PC-9 (cell line): Measurements from ENCODE around the gene PCDHB8. TPM values are rescaled to one million over a fixed set of nuclear protein-coding genes. Genes with fewer than 3 reads are reported as not detected.
"Not testable (repeated sequence)": the region's sequence is repeated elsewhere in the genome, so short reads cannot be mapped to it uniquely, and the experiment has no call there.

Source experiments
- BruUV-seq: library from RNA; stranded (reverse); fragments of 400-500 nt; replicated peaks from 2 replicates; lab custom pipeline; 2021; lab: Mats Ljungman, UMichigan
- CTCF ChIA-PET: fragments of 300-600 bp; sonication (Branson Sonifier 250); formaldehyde crosslinking; loops from one replicate; lab custom pipeline; 2022; ENCODE audit warnings: antibody characterized with exemption; lab: Charles Lee
- POLR2A ChIA-PET: fragments of 300-600 bp; sonication (Branson Sonifier 250); formaldehyde crosslinking; loops from one replicate; lab custom pipeline; 2022; ENCODE audit warnings: antibody characterized with exemption; ENCODE audit not compliant: unreplicated experiment; lab: Charles Lee
- DNase-seq, 2 experiments: peaks; one replicate each; pipeline versions ENCODE4 v3.0.0 to v3.0.0-alpha.2; 2015 to 2022; ENCODE audit warnings: mixed read lengths in 1 of 2
- H2AFZ ChIP-seq: fragments of 200-600 bp; sonication (generic); 2 replicates; pipeline ENCODE4 v1.8.1; 2017; ENCODE audit warnings: antibody characterized with exemption
- H3F3A ChIP-seq: fragments of 200-600 bp; sonication (generic); 2 replicates; pipeline ENCODE4 v1.8.1; 2017; ENCODE audit warnings: antibody characterized with exemption, mild to moderate bottlenecking, low read depth; ENCODE audit not compliant: insufficient read depth
- H3K27ac ChIP-seq: fragments of 200-600 bp; sonication (generic); 2 replicates; pipeline ENCODE4 v1.6.1; 2016; ENCODE audit warnings: mixed run types
- H3K27me3 ChIP-seq: fragments of 200-600 bp; sonication (generic); 2 replicates; pipeline ENCODE4 v1.6.1; 2016; ENCODE audit warnings: low read depth, mixed run types; ENCODE audit not compliant: insufficient read depth
- H3K36me3 ChIP-seq: fragments of 200-600 bp; sonication (generic); 2 replicates; pipeline ENCODE4 v1.6.1; 2016; ENCODE audit warnings: low read depth, mixed run types
- H3K4me1 ChIP-seq: fragments of 200-600 bp; sonication (generic); replicated peaks from 2 replicates; pipeline ENCODE4 v1.6.1; 2016; ENCODE audit warnings: mixed run types; ENCODE audit not compliant: insufficient read depth
- H3K4me2 ChIP-seq: fragments of 200-600 bp; sonication (generic); 2 replicates; pipeline ENCODE4 v1.6.1; 2017; ENCODE audit warnings: mixed run types
- H3K4me3 ChIP-seq: fragments of 200-600 bp; sonication (generic); 2 replicates; pipeline ENCODE4 v1.6.1; 2016; ENCODE audit warnings: mixed run types
- H3K79me2 ChIP-seq: fragments of 200-600 bp; sonication (generic); 2 replicates; pipeline ENCODE4 v1.6.1; 2017; ENCODE audit warnings: low read depth, mixed run types
- H3K9me2 ChIP-seq: fragments of 200-600 bp; sonication (generic); 2 replicates; pipeline ENCODE4 v1.8.1; 2017; ENCODE audit warnings: mild to moderate bottlenecking; ENCODE audit not compliant: insufficient read depth
- H3K9me3 ChIP-seq: fragments of 200-600 bp; sonication (generic); 2 replicates; pipeline ENCODE4 v1.8.1; 2016; ENCODE audit warnings: low read depth; ENCODE audit not compliant: insufficient read depth
- H4K20me1 ChIP-seq: fragments of 200-600 bp; sonication (generic); 2 replicates; pipeline ENCODE4 v1.8.1; 2017; ENCODE audit not compliant: insufficient read depth
- CTCF ChIP-seq: fragments of 200-600 bp; sonication (generic); conservative IDR thresholded peaks from 2 replicates; pipeline ENCODE4 v1.6.1; 2017; ENCODE audit warnings: mixed run types, antibody characterized with exemption, mild to moderate bottlenecking, moderate library complexity
- EZH2 ChIP-seq: fragments of 200-600 bp; sonication (generic); IDR thresholded peaks from 2 replicates; pipeline ENCODE4 v1.8.0; 2017; ENCODE audit warnings: antibody characterized with exemption, low read depth
- intact Hi-C: fragments of 100-400 bp; cut with micrococcal nuclease; formaldehyde crosslinking; loops from one replicate; pipeline ENCODE4 v1.10.0; 2022; ENCODE audit not compliant: unreplicated experiment
- total RNA-seq: library from RNA; stranded (reverse); gene quantifications from 2 replicates; pipeline ENCODE4 v1.2.3, GENCODE V29; 2021

The PCDHB8 gene
- total RNA-seq, 1 experiment from 2014 or later, result not detected

GRCh38 chr5:141155540-141156374 lies 21.8 kb upstream of the PCDHB8 start:
- CTCF ChIA-PET, result interaction anchor here (0.5 to 0.6 kb wide), 2 partner anchors 1012 to 1050 kb away, joined by 3 to 7 read pairs; no protein-coding TSS in a partner anchor
- TF ChIP-seq EZH2 (no peak), CTCF (peak; percentile 40; the same call in 1 of the 2 replicates)
- BruUV-seq, result no TSS peak

GRCh38 chr5:141157356-141157755 lies 20.2 kb upstream of the PCDHB8 start:
- H3K9me3 ChIP-seq, DNase-seq, H3K9me2 ChIP-seq, H3K79me2 ChIP-seq, CTCF ChIA-PET, H4K20me1 ChIP-seq, H3K27ac ChIP-seq, H3F3A ChIP-seq, H3K4me1 ChIP-seq, POLR2A ChIA-PET, H3K27me3 ChIP-seq, intact Hi-C loops, H3K4me3 ChIP-seq, H3K36me3 ChIP-seq, BruUV-seq, H3K4me2 ChIP-seq, H2AFZ ChIP-seq: not testable (repeated sequence)

More at GRCh38 chr5:141155540-141156374, 21.8 kb upstream of the PCDHB8 start:
- H4K20me1 ChIP-seq, result no peaks in the 10 kb centered on the region
- no peak for DNase-seq
- H3K27me3 ChIP-seq, result no peaks in the 10 kb centered on the region
- intact Hi-C loops, result no loop called here
- no peaks in the 10 kb centered on the region for H3F3A ChIP-seq
- no peak overlapping the region for H3K4me3 ChIP-seq
- H3K36me3 ChIP-seq, result no peaks in the 10 kb centered on the region
- H3K4me1 ChIP-seq, result no peaks in the 10 kb centered on the region
- H3K27ac ChIP-seq, result no peak overlapping the region
- H3K9me2 ChIP-seq, result no peaks in the 10 kb centered on the region
- no peak overlapping the region for H3K4me2 ChIP-seq
- no peaks in the 10 kb centered on the region for H3K79me2 ChIP-seq
- H2AFZ ChIP-seq, result no peak overlapping the region
- POLR2A ChIA-PET, result interaction anchor here (0.6 kb wide), 1 partner anchor 22 kb away, joined by 4 read pairs; no protein-coding TSS in a partner anchor
- no peaks in the 10 kb centered on the region for H3K9me3 ChIP-seq

GRCh38 chr5:141157901-141158300 lies 19.7 kb upstream of the PCDHB8 start:
- CTCF ChIA-PET, result not testable (repeated sequence)

GRCh38 chr5:141172381-141173204 lies 5.0 kb upstream of the PCDHB8 start, which contains the start of gene PCDHB7:
PCDHB7 (plus strand) TSS chr5:141172644; CDS start chr5:141172836, 192 bp downstream.
- no peaks in the 10 kb centered on the region for H4K20me1 ChIP-seq
- no peaks in the 10 kb centered on the region for H3K4me1 ChIP-seq
- intact Hi-C loops, result no loop called here
- peak in 1 of 2 experiments; percentile 10 for DNase-seq
- no peaks in the 10 kb centered on the region for H3K9me2 ChIP-seq
- H2AFZ ChIP-seq, result no peak within 1 kb of the TSS
- no peaks in the 10 kb centered on the region for H3K27me3 ChIP-seq
- ChIA-PET CTCF (no interaction called here), POLR2A (no interaction called here)
- no TSS peak for BruUV-seq
- H3K27ac ChIP-seq, result no peak within 1 kb of the TSS
- H3K9me3 ChIP-seq, result peaks cover 4% of the 10 kb centered on the region; the same call in 1 of the 2 replicates
- no peak within 1 kb of the TSS for H3K4me3 ChIP-seq
- H3K4me2 ChIP-seq, result no peak within 1 kb of the TSS
- H3K36me3 ChIP-seq, result no peaks in the 10 kb centered on the region
- H3K79me2 ChIP-seq, result no peaks in the 10 kb centered on the region
- H3F3A ChIP-seq, result no peaks in the 10 kb centered on the region
- TF ChIP-seq EZH2 (no peak), CTCF (peak; percentile 59)

More at GRCh38 chr5:141157901-141158300, 19.7 kb upstream of the PCDHB8 start:
- POLR2A ChIA-PET, intact Hi-C loops, DNase-seq, H3K4me1 ChIP-seq, H3K9me2 ChIP-seq, H3K27ac ChIP-seq, H4K20me1 ChIP-seq, H3K27me3 ChIP-seq, H3K4me3 ChIP-seq, H2AFZ ChIP-seq, H3F3A ChIP-seq, BruUV-seq, H3K4me2 ChIP-seq, H3K36me3 ChIP-seq, H3K79me2 ChIP-seq, H3K9me3 ChIP-seq: not testable (repeated sequence)

- H4K20me1 ChIP-seq, CTCF ChIA-PET, H3K27me3 ChIP-seq, H3K9me2 ChIP-seq, DNase-seq, intact Hi-C loops, H3K4me3 ChIP-seq, H3F3A ChIP-seq, BruUV-seq, H3K4me1 ChIP-seq, H2AFZ ChIP-seq, POLR2A ChIA-PET, H3K4me2 ChIP-seq, H3K9me3 ChIP-seq, H3K79me2 ChIP-seq, H3K36me3 ChIP-seq, H3K27ac ChIP-seq: not testable (repeated sequence)
Measured at GRCh38 chr5:141174291-141175104, 3.1 kb upstream of the PCDHB8 start.
